Measurements from ENCODE around the gene FAM222A. TPM values are rescaled to one million over a fixed set of nuclear protein-coding genes. Genes with fewer than 3 reads are reported as not detected.

Gene FAM222A
- polyA plus RNA-seq, 1 experiment, result 0.36 TPM

GRCh38 chr12:109811624-109811995, 98.0 kb downstream of the FAM222A start:
- Histone ChIP-seq H3K4me3 (ENCODE audit: low read depth, low read length) (no peak overlapping the region), H3K27me3 (ENCODE audit: control insufficient read depth, insufficient read depth, low read length) (no peaks in the 10 kb centered on the region), H3K36me3 (ENCODE audit: control insufficient read depth, insufficient read depth, low read length) (peaks cover 2% of the 10 kb centered on the region)
- no peak for DNase-seq (ENCODE audit: low read depth)
- TF ChIP-seq, protein P1, sequence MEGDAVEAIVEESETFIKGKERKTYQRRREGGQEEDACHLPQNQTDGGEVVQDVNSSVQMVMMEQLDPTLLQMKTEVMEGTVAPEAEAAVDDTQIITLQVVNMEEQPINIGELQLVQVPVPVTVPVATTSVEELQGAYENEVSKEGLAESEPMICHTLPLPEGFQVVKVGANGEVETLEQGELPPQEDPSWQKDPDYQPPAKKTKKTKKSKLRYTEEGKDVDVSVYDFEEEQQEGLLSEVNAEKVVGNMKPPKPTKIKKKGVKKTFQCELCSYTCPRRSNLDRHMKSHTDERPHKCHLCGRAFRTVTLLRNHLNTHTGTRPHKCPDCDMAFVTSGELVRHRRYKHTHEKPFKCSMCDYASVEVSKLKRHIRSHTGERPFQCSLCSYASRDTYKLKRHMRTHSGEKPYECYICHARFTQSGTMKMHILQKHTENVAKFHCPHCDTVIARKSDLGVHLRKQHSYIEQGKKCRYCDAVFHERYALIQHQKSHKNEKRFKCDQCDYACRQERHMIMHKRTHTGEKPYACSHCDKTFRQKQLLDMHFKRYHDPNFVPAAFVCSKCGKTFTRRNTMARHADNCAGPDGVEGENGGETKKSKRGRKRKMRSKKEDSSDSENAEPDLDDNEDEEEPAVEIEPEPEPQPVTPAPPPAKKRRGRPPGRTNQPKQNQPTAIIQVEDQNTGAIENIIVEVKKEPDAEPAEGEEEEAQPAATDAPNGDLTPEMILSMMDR (IDR thresholded peaks at IDR 0.05; ENCODE audit: insufficient read depth, low read depth, low read length), result peak; percentile 13; the same call in 1 of the 2 replicates
- CTCF ChIA-PET, result interaction anchor here (1.1 to 1.3 kb wide), 3 partner anchors 9 to 33 kb away, joined by 3 to 6 read pairs (median 3); no protein-coding TSS in a partner anchor
- POLR2A ChIA-PET, result interaction anchor here (0.5 kb wide), 1 partner anchor 31 kb away, joined by 8 read pairs; no protein-coding TSS in a partner anchor

DNA sequence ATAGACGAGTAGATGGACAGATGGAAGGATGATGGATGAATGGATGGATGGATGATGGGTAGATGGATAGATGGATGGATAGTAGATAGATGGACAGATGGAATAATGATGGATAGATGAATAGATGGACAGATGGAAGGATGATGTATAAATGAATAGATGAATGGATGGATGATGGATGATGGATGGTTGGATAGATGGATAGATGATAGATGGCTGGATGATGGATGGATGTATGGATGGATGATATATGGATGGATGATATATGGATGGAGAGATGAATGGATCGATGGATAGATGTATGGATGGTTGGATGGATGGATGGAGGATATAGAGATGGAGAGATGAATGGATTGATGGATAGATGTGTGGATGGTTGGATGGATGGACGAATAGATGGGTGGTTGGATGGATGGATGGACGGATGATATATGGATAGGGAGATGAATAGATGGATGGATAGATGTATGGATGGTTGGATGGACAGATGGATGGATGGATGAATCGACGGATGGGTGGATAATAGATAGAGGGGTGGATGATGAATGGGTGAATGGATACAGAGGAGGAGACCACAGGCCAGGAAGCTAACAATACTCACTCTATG, 100.3 kb downstream of the FAM222A start:
- ChIA-PET POLR2A (no interaction called here), CTCF (interaction anchor here (1.0 to 3.6 kb wide), 2 partner anchors 9 to 16 kb away, joined by 3 to 20 read pairs; no protein-coding TSS in a partner anchor)
- H3K36me3 ChIP-seq (ENCODE audit: control insufficient read depth, insufficient read depth, low read length), result no peaks in the 10 kb centered on the region
- no peak overlapping the region for H3K4me3 ChIP-seq (ENCODE audit: low read depth, low read length)
- TF ChIP-seq, protein P1 (IDR thresholded peaks at IDR 0.05; ENCODE audit: insufficient read depth, low read depth, low read length), result no peak
- DNase-seq (ENCODE audit: low read depth), result no peak
- H3K27me3 ChIP-seq (ENCODE audit: control insufficient read depth, insufficient read depth, low read length), result no peaks in the 10 kb centered on the region

DNA sequence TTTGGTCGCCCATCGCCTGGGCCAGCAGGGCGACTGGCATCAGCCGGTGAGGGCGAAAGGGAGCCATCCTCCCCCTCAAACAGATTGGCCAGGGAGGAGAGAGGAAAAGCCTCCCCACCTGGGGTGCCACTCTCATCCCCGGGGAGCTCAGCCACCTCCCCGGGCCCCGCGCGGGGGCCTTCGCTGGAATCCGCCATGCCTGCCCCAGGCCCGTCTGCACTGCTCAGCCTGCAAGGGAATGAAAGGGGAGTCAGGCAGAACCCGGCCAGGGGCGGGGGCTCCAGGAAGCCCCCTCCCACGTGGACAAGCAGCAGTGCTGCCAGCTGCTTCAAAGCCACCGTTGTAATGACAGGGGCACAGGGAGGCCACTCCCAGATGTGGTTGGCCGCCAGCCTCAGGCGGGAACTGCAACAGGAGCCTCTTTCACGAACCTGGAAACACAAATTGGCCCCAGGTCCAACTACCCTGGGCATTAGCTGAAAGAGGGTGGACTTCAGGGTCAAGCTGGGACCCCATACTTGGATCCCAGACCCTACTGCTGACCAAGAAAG, 101.0 kb downstream of the FAM222A start:
- Histone ChIP-seq H3K36me3 (ENCODE audit: control insufficient read depth, insufficient read depth, low read length) (no peaks in the 10 kb centered on the region), H3K27me3 (ENCODE audit: control insufficient read depth, insufficient read depth, low read length) (no peaks in the 10 kb centered on the region), H3K4me3 (ENCODE audit: low read depth, low read length) (no peak overlapping the region)
- CTCF ChIA-PET, result interaction anchor here (1.0 to 3.6 kb wide), 2 partner anchors 9 to 16 kb away, joined by 3 to 20 read pairs; no protein-coding TSS in a partner anchor
- DNase-seq (ENCODE audit: low read depth), result no peak
- TF ChIP-seq, protein P1 (IDR thresholded peaks at IDR 0.05; ENCODE audit: insufficient read depth, low read depth, low read length), result no peak
- POLR2A ChIA-PET, result no interaction called here

GRCh38 chr12:109815225-109815624, 101.6 kb downstream of the FAM222A start:
- POLR2A ChIA-PET, result no interaction called here
- H3K36me3 ChIP-seq (ENCODE audit: control insufficient read depth, insufficient read depth, low read length), result no peaks in the 10 kb centered on the region

More at GRCh38 chr12:109815225-109815624, 101.6 kb downstream of the FAM222A start:
- CTCF ChIA-PET, result interaction anchor here (1.0 to 3.6 kb wide), 2 partner anchors 10 to 15 kb away, joined by 3 to 20 read pairs; no protein-coding TSS in a partner anchor
- DNase-seq (ENCODE audit: low read depth), result no peak
- no peaks in the 10 kb centered on the region for H3K27me3 ChIP-seq (ENCODE audit: control insufficient read depth, insufficient read depth, low read length)
- H3K4me3 ChIP-seq (ENCODE audit: low read depth, low read length), result no peak overlapping the region
- TF ChIP-seq, protein P1 (IDR thresholded peaks at IDR 0.05; ENCODE audit: insufficient read depth, low read depth, low read length), result no peak
